Stimulated activated CD8-positive, alpha-beta memory T cell treated with anti-CD3 and anti-CD28 coated beads, Interleukin-2, amount 100 ng/mL, for 1 hour (primary cell): ENCODE results near the gene SPDYE16.
"Not testable (repeated sequence)": the region's sequence is repeated elsewhere in the genome, so short reads cannot be mapped to it uniquely, and the experiment has no call there.

Source experiments
- DNase-seq, 2 donors: peaks; one replicate each; pipeline ENCODE4 v3.0.0-alpha.2; 2020; ENCODE audit warnings: low read depth in 2 of 2

SPDYE16 gene

DNA sequence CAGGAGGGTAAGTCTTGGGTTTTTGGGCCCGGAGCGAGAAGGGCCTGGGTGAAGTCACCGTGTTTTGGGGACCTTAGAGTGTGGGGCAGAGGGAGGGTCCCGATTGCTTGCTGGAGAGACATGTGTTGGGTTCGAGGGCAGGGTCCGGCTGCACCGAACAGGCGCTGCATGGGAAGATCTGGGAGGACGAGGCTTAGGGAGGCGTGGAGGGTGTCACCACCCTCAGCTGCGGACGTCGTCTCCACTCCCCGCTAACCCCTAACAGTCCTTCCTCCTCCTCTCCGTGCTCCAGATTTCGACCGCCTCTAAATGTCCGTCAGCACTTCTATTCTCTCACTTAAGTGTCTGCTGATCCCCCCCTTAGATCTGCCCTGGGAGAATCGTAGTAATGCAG is 6.8 kb upstream of the SPDYE16 start:
- DNase-seq = not testable (repeated sequence)

- DNase-seq = peak; percentile 59 to 72
Observed at GRCh38 chr7:76549025-76549854, 6.1 kb upstream of the SPDYE16 start.

DNA sequence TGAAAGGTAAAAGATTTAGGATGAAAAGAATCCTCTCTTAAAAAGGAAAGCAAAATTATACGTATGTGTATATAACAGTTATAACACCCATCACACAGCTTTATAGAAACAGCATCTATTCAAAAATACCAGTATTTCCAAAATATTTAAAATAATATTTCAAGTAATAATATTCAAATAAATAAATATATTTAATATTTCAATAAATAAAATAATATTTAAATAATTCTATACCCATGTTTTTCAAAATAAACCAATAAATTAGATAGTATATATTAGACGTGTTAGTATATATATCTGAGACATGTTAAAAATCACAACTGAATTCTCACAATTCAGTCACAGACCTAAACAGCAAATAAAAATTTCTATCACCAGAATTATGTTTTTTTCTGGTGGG is 11.5 kb downstream of the SPDYE16 start:
- DNase-seq = not testable (repeated sequence)

- not testable (repeated sequence) for DNase-seq
Observed at GRCh38 chr7:76526183-76526582, 16.9 kb downstream of the SPDYE16 start.

DNA sequence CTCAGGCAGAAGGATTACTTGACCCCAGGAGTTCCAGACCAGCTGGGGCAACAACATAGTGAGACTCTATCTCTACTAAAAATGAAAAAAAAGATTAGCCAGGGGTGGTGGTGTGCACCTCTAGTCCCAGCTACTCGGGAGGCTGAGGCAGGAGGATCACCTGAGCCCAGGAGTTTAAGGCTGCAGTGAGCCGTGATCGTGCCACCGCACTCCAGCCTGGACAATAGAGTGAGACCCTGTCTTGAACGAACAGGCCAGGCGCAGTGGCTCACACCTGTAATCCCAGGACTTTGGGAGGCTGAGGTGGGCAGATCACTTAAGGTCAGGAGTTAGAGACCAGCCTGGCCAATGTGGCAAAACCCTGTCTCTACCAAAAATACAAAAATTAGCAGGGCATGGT is 26.2 kb downstream of the SPDYE16 start:
- not testable (repeated sequence) for DNase-seq

DNA sequence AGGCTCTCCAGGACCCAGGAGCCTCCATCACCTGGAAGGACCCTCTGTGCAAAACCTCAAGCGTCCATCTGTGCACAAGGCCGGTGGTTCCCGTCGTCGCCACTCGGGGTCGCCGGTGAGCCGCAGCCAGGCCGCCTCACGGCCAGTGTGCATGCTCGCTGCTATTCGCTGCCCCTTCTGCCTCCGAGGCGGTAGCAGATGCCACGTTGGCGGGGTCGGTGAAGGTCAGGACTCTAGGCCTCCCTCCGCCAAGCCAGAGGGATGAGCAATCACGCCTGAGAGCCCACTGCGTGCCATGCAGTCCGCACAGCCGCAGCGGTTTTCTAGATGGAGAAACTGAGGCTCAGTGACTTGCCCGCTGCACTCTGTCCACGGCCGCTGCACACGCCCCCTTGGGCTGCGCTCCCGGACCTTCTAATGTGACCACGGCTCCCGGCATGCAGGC is 27.1 kb downstream of the SPDYE16 start:
- DNase-seq = no peak

- DNase-seq = no peak
Observed at GRCh38 chr7:76514926-76515771, 27.9 kb downstream of the SPDYE16 start.

DNA sequence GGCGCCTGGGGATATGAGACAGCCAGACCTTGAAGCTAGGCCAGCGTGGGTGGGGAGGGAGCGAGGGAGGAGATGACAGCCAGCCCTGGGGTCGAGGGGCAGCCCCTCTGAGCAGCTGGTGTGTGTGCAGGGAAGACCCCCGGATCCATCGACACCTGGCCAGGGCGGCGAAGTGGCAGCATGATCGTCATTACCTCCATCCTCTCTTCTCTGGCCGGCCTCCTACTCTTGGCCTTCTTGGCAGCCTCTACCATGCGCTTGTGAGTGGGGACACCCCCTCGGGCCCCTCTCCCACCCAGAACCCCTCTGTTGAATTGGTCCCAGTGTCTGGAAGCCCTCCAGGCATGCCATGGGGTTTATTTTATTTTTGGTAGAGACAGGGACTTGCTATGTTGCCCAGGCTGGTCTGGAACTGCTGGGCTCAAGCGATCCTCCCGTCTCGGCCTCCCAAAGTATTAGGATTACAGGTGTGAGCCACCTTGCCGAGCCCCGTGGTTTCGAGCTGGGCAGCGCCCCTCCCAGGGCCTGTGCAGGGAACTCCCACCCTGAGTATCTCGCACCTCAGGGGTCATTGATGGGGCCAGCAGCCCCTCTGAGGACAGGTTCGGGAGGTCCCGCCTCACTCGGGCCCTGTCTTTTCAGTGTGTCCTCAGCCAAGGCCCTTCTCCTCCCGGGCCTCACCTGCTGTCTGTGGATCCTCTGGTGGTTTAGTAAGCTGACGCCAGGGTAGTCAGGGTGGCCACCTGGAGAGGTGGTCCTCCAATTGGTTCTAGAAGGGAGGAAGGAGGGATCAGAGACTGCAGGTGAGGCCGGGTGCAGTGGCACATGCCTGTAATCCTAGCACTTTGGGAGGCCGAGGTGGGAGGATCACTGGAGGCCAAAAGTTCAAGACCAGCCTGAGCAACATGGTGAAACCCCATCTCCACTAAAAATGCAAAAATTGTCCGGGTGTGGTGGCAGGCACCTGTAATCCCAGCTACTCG is 29.0 kb downstream of the SPDYE16 start:
- no peak for DNase-seq

DNA sequence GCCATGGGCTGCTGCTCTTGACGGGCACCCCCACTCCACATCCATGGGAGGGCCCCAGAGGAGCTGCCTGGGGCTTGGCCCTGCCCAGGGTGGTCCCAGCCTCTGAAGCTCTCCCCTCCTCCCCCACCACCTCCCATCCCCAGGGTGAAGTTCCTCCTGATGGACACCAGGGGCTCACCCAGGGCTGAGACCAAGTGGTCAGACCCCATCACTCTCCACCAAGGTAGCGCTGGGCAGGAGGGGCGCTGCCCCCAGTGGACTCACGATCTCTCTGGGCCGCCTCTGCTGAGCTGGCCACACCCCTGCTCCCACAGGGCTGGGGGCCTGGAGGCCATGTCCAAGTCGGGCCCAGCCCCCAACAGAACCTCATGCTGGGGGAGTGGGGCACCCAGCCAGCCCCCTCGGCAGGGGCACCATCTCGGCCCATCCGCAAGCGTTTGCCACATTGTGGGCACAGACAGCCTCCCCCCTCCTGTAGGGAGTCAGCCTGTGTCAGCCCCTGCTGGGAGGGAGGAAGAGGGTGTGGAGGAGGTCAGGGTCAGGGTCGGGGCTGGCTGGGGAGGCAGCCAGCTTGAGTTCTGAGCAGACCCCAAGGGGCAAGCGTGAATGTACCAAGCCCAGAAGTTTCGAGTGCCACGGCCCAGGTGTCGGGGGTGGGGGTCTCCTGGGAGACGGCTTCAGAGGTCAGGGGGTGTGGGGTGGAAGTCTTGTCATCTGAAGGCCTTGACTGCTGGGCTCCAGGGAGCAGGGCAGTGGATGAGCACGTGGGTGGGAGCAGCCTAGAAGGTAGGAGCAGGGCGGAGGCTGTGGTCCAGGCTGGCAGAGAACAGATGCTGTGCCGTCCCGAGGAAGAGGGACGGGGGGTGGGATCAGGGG is 29.9 kb downstream of the SPDYE16 start:
- no peak for DNase-seq

- DNase-seq = not testable (repeated sequence)
Observed at GRCh38 chr7:76511911-76512885, 30.9 kb downstream of the SPDYE16 start.

DNA sequence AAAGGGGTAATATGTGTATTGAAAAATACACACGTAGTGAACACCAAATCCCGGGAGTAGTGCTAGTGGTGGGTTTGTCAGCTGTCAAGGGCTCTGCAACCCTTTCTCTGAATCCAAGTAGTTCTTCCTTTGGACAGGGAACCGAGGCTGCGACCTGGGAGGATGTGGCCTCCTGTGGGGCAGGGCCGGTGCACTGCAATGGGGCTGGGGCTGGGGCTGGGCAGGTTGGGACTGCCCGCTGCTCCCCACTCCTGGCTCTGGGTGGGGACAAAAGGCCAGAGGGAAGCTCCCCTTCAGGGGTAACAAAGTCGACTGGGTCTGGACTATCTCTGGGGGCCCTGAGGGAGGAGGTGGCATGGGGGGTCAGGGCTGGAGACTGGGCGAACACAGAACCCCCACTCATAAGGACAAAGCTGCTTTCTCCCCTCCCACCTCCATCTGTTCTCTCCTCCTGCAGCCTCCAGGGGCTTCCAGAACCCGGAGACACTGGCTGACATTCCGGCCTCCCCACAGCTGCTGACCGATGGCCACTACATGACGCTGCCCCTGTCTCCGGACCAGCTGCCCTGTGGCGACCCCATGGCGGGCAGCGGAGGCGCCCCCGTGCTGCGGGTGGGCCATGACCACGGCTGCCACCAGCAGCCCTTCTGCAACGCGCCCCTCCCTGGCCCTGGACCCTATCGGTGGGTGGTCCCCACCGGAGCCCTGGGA is 31.7 kb downstream of the SPDYE16 start:
- not testable (repeated sequence) for DNase-seq

GRCh38 chr7:76509931-76510877 is 32.9 kb downstream of the SPDYE16 start, which contains the start of gene UPK3B:
Gene UPK3B, plus strand, starts transcription at chr7:76510552. Its CDS starts 101 bp downstream, at chr7:76510653.
- no peak for DNase-seq

- DNase-seq = no peak
Observed at GRCh38 chr7:76507723-76508406, 35.2 kb downstream of the SPDYE16 start.

DNA sequence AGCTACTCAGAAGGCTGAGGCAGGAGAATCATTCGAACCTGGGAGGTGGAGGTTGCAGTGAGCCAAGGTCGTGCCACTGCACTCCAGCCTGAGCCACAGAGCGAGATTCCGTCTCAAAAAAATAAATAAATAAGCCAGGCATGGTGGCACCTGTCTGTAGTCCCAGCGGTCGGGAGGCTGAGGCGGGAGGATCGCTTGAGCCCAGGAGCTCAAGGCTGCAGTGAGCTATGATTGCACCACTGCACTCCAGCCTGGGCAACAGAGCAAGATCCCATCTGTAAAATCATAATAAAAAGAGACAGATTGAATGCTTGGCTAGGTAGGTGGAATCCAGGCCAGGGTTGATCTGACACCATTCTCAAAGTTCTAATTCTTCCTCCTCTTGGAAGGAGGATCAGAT is 36.5 kb downstream of the SPDYE16 start:
- DNase-seq = not testable (repeated sequence)

GRCh38 chr7:76506081-76506440 is 37.0 kb downstream of the SPDYE16 start:
- no peak for DNase-seq

GRCh38 chr7:76505168-76506080 is 37.7 kb downstream of the SPDYE16 start:
- DNase-seq = no peak
